ENCODE measurements around the gene DPP6.

DNA sequence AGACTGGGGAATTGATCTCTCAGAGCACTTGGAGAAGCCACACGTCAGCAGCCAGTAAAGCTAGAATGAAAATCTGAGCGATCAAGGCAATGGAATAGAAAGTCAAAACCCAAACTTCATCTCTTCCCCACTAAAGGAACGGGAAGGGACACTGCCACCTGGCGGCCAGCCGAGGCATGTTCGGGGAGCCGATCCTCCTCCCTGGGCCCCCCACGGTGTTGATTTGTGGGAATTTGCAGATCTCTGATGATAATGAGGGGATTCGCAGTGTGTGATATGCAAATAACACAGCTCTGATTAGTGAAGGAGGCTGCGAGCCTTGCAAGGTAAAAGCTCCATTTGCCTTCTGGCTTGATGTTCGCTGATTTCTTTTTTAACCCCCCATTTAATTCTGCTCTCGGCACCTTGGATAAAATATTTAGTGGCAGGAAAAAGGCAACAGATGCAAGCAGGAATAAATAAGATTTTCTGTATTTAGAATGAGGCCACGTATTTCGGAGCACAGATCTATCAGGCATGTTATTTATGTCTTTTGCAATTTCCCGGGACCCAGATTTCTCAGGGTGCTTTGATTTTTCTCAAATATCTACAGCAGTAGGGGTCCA lies 692.2 kb downstream of the DPP6 start:
- TF ChIP-seq, protein P1, sequence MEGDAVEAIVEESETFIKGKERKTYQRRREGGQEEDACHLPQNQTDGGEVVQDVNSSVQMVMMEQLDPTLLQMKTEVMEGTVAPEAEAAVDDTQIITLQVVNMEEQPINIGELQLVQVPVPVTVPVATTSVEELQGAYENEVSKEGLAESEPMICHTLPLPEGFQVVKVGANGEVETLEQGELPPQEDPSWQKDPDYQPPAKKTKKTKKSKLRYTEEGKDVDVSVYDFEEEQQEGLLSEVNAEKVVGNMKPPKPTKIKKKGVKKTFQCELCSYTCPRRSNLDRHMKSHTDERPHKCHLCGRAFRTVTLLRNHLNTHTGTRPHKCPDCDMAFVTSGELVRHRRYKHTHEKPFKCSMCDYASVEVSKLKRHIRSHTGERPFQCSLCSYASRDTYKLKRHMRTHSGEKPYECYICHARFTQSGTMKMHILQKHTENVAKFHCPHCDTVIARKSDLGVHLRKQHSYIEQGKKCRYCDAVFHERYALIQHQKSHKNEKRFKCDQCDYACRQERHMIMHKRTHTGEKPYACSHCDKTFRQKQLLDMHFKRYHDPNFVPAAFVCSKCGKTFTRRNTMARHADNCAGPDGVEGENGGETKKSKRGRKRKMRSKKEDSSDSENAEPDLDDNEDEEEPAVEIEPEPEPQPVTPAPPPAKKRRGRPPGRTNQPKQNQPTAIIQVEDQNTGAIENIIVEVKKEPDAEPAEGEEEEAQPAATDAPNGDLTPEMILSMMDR (IDR thresholded peaks at IDR 0.05; ENCODE audit: low read depth, low read length) = peak; percentile 96
- TF ChIP-seq MYC (IDR thresholded peaks at IDR 0.05; ENCODE audit: low read depth, low read length) = no peak
